H1 (cell line): Measurements from ENCODE around the gene SEL1L. TPM values are rescaled to one million over a fixed set of nuclear protein-coding genes. Genes with fewer than 3 reads are reported as not detected.

ENCODE experiments used
- ATF3 ChIP-seq: IDR thresholded peaks from 2 replicates; pipeline ENCODE4 v1.6.1; 2011; ENCODE audit warnings: low read depth, mild to moderate bottlenecking, low read length; ENCODE audit not compliant: insufficient read depth
- polyA plus RNA-seq, 7 experiments: library from polyadenylated mRNA; depleted of rRNA in 3 of 7; stranded (reverse) in 5 of 7; unstranded in 2 of 7; fragments of >200 nt in 5 of 7; fragments of 200-250 nt in 2 of 7; gene quantifications; 1 replicate in 5 of 7; 2 replicates in 1 of 7; 4 replicates in 1 of 7; pipeline versions ENCODE4 v1.2.1 to v1.2.3, GENCODE V29; 2011 to 2013; ENCODE audit warnings: missing spikeins in 2 of 7, mixed read lengths in 2 of 7
- total RNA-seq: library from RNA; stranded (reverse); fragmentation: NEBNext Ultra II Directional; extraction: Animal tissue kit (Norgen Biotek cat#: 25700); gene quantifications from 2 replicates; pipeline ENCODE4 v1.2.1, GENCODE V29; 2021

SEL1L gene
- total and polyA plus RNA-seq, 2 of the 8 experiments (the other 6 are each of a cell fraction or from before 2014, with no cell fraction given): 4.3 to 34.9 TPM

- no peak for TF ChIP-seq ATF3
- TF ChIP-seq, all 59 proteins: peak for 0
These were observed 55.2 kb downstream of the SEL1L start (continued) for GRCh38 chr14:81478446-81478845.
